Endothelial cell (in vitro differentiated cells): Measurements from ENCODE around the gene HNRNPM. TPM values are rescaled to one million over a fixed set of nuclear protein-coding genes. Genes with fewer than 3 reads are reported as not detected.
A peak's percentile ranks its signal among the peaks of the same experiment; 100 is the strongest.

ENCODE experiments used
- DNase-seq: peaks from one replicate; pipeline ENCODE4 v3.0.0; 2021; ENCODE audit warnings: low spot score
- H3K27ac Mint-ChIP-seq: one replicate; pipeline ENCODE4 v1.8.0; 2021; ENCODE audit warnings: mixed read lengths, inconsistent platforms; ENCODE audit not compliant: unreplicated experiment
- H3K27me3 Mint-ChIP-seq: one replicate; pipeline ENCODE4 v1.8.0; 2021; ENCODE audit warnings: mild to moderate bottlenecking, moderate library complexity, mixed read lengths, inconsistent platforms; ENCODE audit not compliant: unreplicated experiment
- H3K36me3 Mint-ChIP-seq: one replicate; pipeline ENCODE4 v1.8.0; 2021; ENCODE audit warnings: mild to moderate bottlenecking, low read depth, mixed read lengths, inconsistent platforms; ENCODE audit not compliant: unreplicated experiment
- H3K4me1 Mint-ChIP-seq: one replicate; pipeline ENCODE4 v1.8.0; 2021; ENCODE audit warnings: mild to moderate bottlenecking, mixed read lengths, inconsistent platforms; ENCODE audit not compliant: unreplicated experiment
- H3K4me3 Mint-ChIP-seq: one replicate; pipeline ENCODE4 v1.8.0; 2021; ENCODE audit warnings: mild to moderate bottlenecking, mixed read lengths, inconsistent platforms; ENCODE audit not compliant: unreplicated experiment
- H3K9me3 Mint-ChIP-seq: one replicate; pipeline ENCODE4 v1.8.0; 2021; ENCODE audit warnings: mixed read lengths, inconsistent platforms; ENCODE audit not compliant: unreplicated experiment
- CTCF ChIP-seq: fragments of 200-600 bp; sonication (generic); IDR thresholded peaks from one replicate; pipeline ENCODE4 v1.5.0; 2021; ENCODE audit warnings: antibody characterized with exemption; ENCODE audit not compliant: unreplicated experiment
- total RNA-seq: library from RNA; stranded (reverse); fragmentation: NEBNext Ultra II Directional; extraction: Animal tissue kit (Norgen Biotek cat#: 25700); gene quantifications from one replicate; pipeline ENCODE4 v1.2.1, GENCODE V29; 2021; ENCODE audit not compliant: unreplicated experiment

Gene HNRNPM
- total RNA-seq, 1 donor from 2014 or later = 223 TPM

GRCh38 chr19:8451377-8451776 lies 6.6 kb downstream of the HNRNPM start:
- Mint-ChIP-seq H3K4me3 (no peak overlapping the region), H3K27ac (no peak overlapping the region), H3K27me3 (no peaks in the 10 kb centered on the region), H3K36me3 (peaks cover 28% of the 10 kb centered on the region), H3K9me3 (no peaks in the 10 kb centered on the region), H3K4me1 (peaks cover 36% of the 10 kb centered on the region)
- no peak for DNase-seq
- no peak for TF ChIP-seq CTCF

GRCh38 chr19:8451885-8452284 lies 7.1 kb downstream of the HNRNPM start:
- peaks cover 28% of the 10 kb centered on the region for H3K36me3 Mint-ChIP-seq
- H3K4me3 Mint-ChIP-seq = no peak overlapping the region
- TF ChIP-seq CTCF = no peak
- no peak for DNase-seq
- no peaks in the 10 kb centered on the region for H3K27me3 Mint-ChIP-seq
- H3K4me1 Mint-ChIP-seq = peaks cover 31% of the 10 kb centered on the region
- H3K27ac Mint-ChIP-seq = peak overlapping the region; percentile 48
- no peaks in the 10 kb centered on the region for H3K9me3 Mint-ChIP-seq

- Mint-ChIP-seq H3K27me3 (no peaks in the 10 kb centered on the region), H3K9me3 (no peaks in the 10 kb centered on the region), H3K4me1 (peaks cover 25% of the 10 kb centered on the region), H3K4me3 (peak overlapping the region; percentile 31), H3K36me3 (peaks cover 23% of the 10 kb centered on the region), H3K27ac (peak overlapping the region; percentile 19)
- no peak for TF ChIP-seq CTCF
- DNase-seq = no peak
Observed at GRCh38 chr19:8452446-8453123, 7.8 kb downstream of the HNRNPM start.

- TF ChIP-seq CTCF = no peak
- peaks cover 23% of the 10 kb centered on the region for H3K4me1 Mint-ChIP-seq
- H3K4me3 Mint-ChIP-seq = no peak overlapping the region
- H3K27me3 Mint-ChIP-seq = no peaks in the 10 kb centered on the region
- DNase-seq = no peak
- H3K27ac Mint-ChIP-seq = peak overlapping the region; percentile 61
- peaks cover 26% of the 10 kb centered on the region for H3K36me3 Mint-ChIP-seq
- no peaks in the 10 kb centered on the region for H3K9me3 Mint-ChIP-seq
Observed at GRCh38 chr19:8453616-8454015, 8.8 kb downstream of the HNRNPM start.

- peak overlapping the region; percentile 42 for H3K27ac Mint-ChIP-seq
- peaks cover 23% of the 10 kb centered on the region for H3K4me1 Mint-ChIP-seq
- H3K36me3 Mint-ChIP-seq = peaks cover 26% of the 10 kb centered on the region
- TF ChIP-seq CTCF = no peak
- H3K4me3 Mint-ChIP-seq = no peak overlapping the region
- H3K9me3 Mint-ChIP-seq = no peaks in the 10 kb centered on the region
- H3K27me3 Mint-ChIP-seq = no peaks in the 10 kb centered on the region
- DNase-seq = no peak
Observed at GRCh38 chr19:8454218-8454617, 9.4 kb downstream of the HNRNPM start.
